GM18873 (cell line): Measurements from ENCODE around the gene RSPRY1.
"Not testable (repeated sequence)": the region's sequence is repeated elsewhere in the genome, so short reads cannot be mapped to it uniquely, and the experiment has no call there.

Experiments used
- ATAC-seq: cut with Tn5 transposase; IDR thresholded peaks from one replicate; pipeline ENCODE4 v1.9.1; 2021; ENCODE audit warnings: mild to moderate bottlenecking, moderate library complexity, moderate number of reproducible peaks; ENCODE audit not compliant: unreplicated experiment, low FRiP score

The RSPRY1 gene

GRCh38 chr16:57252148-57252721, 66.1 kb downstream of the RSPRY1 start:
- ATAC-seq: no peak

GRCh38 chr16:57253466-57253865, 67.3 kb downstream of the RSPRY1 start:
- ATAC-seq: no peak

GRCh38 chr16:57255686-57256415, 69.7 kb downstream of the RSPRY1 start:
- no peak for ATAC-seq

- ATAC-seq: no peak
Measured at GRCh38 chr16:57256601-57257395, 70.7 kb downstream of the RSPRY1 start.

GRCh38 chr16:57257455-57258070, 71.4 kb downstream of the RSPRY1 start:
- no peak for ATAC-seq

- ATAC-seq: no peak
Measured at GRCh38 chr16:57258226-57258909, 72.2 kb downstream of the RSPRY1 start.

- ATAC-seq: no peak
Measured at GRCh38 chr16:57258910-57259475, 72.9 kb downstream of the RSPRY1 start.

GRCh38 chr16:57260294-57260929, 74.3 kb downstream of the RSPRY1 start:
- ATAC-seq: no peak

GRCh38 chr16:57261806-57262205, 75.7 kb downstream of the RSPRY1 start:
- ATAC-seq: no peak

- no peak for ATAC-seq
Measured at GRCh38 chr16:57262841-57263540, 76.9 kb downstream of the RSPRY1 start.

GRCh38 chr16:57263541-57264351, 77.6 kb downstream of the RSPRY1 start:
- ATAC-seq: no peak

- no peak for ATAC-seq
Measured at GRCh38 chr16:57264381-57264780, 78.3 kb downstream of the RSPRY1 start.

- no peak for ATAC-seq
Measured at GRCh38 chr16:57264950-57265371, 78.8 kb downstream of the RSPRY1 start.

- no peak for ATAC-seq
Measured at GRCh38 chr16:57265850-57266530, 79.9 kb downstream of the RSPRY1 start.

- ATAC-seq: no peak
Measured at GRCh38 chr16:57266531-57267260, 80.6 kb downstream of the RSPRY1 start.

- ATAC-seq: not testable (repeated sequence)
Measured at GRCh38 chr16:57267343-57267742, 81.2 kb downstream of the RSPRY1 start.
